ENCODE results near the gene PTPRG.

DNA sequence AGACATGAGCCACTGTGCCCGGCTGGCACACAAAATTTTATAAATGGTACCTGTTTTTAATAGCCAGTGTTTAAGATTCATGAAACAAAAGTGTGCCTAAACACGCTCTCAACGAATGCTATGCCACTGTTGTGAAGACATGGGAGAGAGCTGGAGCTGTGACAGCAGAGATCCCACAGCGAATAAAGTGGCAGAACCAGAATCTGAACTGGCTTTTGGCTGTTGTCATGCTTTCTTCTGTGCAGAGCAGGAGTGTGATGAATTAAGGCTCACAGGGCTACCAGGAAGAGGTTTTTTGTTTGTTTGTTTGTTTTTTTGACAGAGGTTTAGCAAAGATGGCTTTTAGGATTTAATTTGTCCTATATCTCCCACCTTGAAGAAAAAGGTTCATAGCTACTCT lies 14.5 kb downstream of the PTPRG start:
- TF ChIP-seq, protein P1, sequence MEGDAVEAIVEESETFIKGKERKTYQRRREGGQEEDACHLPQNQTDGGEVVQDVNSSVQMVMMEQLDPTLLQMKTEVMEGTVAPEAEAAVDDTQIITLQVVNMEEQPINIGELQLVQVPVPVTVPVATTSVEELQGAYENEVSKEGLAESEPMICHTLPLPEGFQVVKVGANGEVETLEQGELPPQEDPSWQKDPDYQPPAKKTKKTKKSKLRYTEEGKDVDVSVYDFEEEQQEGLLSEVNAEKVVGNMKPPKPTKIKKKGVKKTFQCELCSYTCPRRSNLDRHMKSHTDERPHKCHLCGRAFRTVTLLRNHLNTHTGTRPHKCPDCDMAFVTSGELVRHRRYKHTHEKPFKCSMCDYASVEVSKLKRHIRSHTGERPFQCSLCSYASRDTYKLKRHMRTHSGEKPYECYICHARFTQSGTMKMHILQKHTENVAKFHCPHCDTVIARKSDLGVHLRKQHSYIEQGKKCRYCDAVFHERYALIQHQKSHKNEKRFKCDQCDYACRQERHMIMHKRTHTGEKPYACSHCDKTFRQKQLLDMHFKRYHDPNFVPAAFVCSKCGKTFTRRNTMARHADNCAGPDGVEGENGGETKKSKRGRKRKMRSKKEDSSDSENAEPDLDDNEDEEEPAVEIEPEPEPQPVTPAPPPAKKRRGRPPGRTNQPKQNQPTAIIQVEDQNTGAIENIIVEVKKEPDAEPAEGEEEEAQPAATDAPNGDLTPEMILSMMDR (IDR thresholded peaks at IDR 0.05): no peak
- no peak for TF ChIP-seq POLR2A (IDR thresholded peaks at IDR 0.05)

Measured in adrenal gland (tissue), 5 donors.